Lower leg skin (tissue), 4 donors: ENCODE data around the gene PGPEP1. TPM values are rescaled to one million over a fixed set of nuclear protein-coding genes. Genes with fewer than 3 reads are reported as not detected.

Experiments used
- DNase-seq, 2 donors: peaks; one replicate each; pipeline ENCODE4 v3.0.0-alpha.2; 2019; ENCODE audit warnings: low spot score in 2 of 2
- H3K4me3 ChIP-seq: fragments of 200-600 bp; sonication (generic); 2 replicates; pipeline ENCODE4 v1.5.1; 2017; ENCODE audit warnings: mild to moderate bottlenecking, low read depth; ENCODE audit not compliant: poor library complexity, severe bottlenecking
- POLR2A ChIP-seq, 2 donors: fragments of 450-650 bp; IDR thresholded peaks; one replicate each; pipeline ENCODE4 v1.6.1; 2016 to 2017; ENCODE audit warnings: antibody characterized with exemption in 2 of 2, mild to moderate bottlenecking in 1 of 2, moderate library complexity in 1 of 2
- WGBS, 2 donors: methylation state at CpG; one replicate each; pipeline ENCODE4 v1.1.5; 2018; 5-methylcytosine and 5-hydroxymethylcytosine counted together
- intact Hi-C: fragments of 100-400 bp; cut with DNase I; formaldehyde crosslinking; loops from one replicate; pipeline ENCODE4 v1.15.0; 2023; ENCODE audit warnings: low total_unique reads
- total RNA-seq, 4 donors: library from RNA; depleted of rRNA; stranded (reverse); fragments of >200 nt; gene quantifications; one replicate each; pipeline ENCODE4 v1.1.0, GENCODE V29; 2016
- TF ChIP-seq, protein P1 (sequence below), 3 donors: fragments of 450-650 bp; IDR thresholded peaks; one replicate each; pipeline ENCODE4 v1.5.1; 2016; ENCODE audit warnings: antibody characterized with exemption in 3 of 3, mild to moderate bottlenecking in 3 of 3, moderate library complexity in 2 of 3

The PGPEP1 gene
- total RNA-seq, 4 donors from 2014 or later, result 2.4 to 7.1 (median 4.8) TPM

DNA sequence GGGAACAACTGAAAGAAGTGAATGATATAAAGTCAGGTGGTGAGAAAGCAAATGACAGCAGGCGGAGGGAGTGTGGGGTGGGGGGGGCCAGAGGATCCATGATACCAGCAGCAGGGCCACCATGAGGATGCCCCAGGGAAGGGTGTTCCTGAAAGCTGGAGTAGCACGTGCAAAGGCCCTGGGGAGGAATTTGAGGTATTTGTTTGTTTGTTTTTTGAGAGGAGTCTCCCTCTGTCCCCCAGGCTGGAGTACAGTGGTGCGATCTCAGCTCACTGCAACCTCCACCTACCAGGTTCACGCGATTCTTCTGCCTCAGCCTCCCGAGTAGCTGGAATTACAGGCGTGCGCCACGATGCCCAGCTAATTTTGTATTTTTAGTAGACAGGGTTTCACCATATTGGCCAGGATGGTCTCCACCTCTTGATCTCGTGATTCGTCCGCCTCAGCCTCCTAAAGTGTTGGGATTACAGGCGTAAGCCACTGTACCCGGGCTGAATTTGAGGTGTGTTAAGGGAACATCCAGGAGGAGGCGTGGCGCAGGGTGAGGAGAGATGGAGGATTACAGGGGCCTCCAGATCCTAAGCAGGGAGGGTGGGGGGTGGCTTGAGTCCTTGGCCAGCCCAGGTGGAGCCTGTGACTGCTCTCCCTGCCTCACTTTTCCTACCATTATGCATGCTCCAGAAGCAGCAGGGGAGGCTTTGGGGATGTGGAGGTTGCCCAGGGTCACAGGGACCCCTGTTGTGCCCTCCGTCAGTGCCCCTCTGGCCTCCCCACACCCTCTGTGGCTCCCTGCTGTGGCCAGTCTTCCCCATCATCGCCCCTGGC, 46.5 kb upstream of the PGPEP1 start:
- TF ChIP-seq POLR2A (IDR thresholded peaks at IDR 0.05), result no peak
- TF ChIP-seq, protein P1, sequence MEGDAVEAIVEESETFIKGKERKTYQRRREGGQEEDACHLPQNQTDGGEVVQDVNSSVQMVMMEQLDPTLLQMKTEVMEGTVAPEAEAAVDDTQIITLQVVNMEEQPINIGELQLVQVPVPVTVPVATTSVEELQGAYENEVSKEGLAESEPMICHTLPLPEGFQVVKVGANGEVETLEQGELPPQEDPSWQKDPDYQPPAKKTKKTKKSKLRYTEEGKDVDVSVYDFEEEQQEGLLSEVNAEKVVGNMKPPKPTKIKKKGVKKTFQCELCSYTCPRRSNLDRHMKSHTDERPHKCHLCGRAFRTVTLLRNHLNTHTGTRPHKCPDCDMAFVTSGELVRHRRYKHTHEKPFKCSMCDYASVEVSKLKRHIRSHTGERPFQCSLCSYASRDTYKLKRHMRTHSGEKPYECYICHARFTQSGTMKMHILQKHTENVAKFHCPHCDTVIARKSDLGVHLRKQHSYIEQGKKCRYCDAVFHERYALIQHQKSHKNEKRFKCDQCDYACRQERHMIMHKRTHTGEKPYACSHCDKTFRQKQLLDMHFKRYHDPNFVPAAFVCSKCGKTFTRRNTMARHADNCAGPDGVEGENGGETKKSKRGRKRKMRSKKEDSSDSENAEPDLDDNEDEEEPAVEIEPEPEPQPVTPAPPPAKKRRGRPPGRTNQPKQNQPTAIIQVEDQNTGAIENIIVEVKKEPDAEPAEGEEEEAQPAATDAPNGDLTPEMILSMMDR (IDR thresholded peaks at IDR 0.05), result no peak
- 42 to 46% methylated on average over 18 of the region's 18 CpGs for WGBS, 2 donors
- H3K4me3 ChIP-seq, result no peak overlapping the region
- intact Hi-C loops, result no loop called here
- peak in 1 of 2 donors; percentile 90 for DNase-seq

DNA sequence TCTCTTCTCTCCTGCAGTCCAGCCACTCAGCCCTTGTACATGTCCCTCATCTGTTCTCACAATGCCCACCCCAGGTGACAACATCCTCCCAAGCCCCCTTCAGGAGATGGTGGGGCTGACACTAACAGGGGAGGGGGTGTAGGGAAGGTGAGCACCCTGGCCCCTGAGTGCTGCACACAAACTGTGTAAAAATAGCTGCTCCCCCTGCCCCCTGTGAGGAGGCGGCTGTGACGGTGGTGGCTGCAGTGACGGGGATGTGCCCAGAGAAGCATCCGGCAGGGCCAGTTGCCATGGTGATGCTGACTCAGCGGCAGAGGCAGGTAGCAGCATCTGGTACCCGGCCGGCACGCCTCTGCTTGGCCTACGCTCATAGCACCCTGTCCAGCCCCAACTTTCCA, 45.9 kb upstream of the PGPEP1 start:
- H3K4me3 ChIP-seq, result no peak overlapping the region
- peak; percentile 69 to 92 for DNase-seq
- intact Hi-C loops, result no loop called here
- no peak for TF ChIP-seq POLR2A (IDR thresholded peaks at IDR 0.05)
- TF ChIP-seq, protein P1 (IDR thresholded peaks at IDR 0.05), result no peak
- 15 to 31% methylated on average over 8 to 9 of the region's 9 CpGs for WGBS, 2 donors

DNA sequence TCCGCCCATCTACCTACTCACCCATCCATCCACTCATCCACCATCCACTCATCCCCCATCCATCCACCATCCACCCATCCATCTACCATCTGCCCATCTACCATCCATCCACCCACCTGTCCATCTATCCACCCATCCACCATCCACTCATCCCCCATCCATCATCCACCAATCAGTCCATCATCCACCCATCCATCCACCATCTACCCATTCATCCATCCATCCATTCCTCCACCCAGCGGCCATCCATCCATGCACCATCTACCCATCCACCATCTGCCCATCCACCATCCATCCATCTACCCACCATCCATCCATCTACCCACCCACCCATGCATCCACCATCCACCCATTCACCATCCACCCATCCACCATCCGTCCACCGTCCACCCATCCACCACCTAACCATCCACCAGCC, 45.4 kb upstream of the PGPEP1 start:
- TF ChIP-seq, protein P1 (IDR thresholded peaks at IDR 0.05), result no peak
- TF ChIP-seq POLR2A (IDR thresholded peaks at IDR 0.05), result no peak
- no peak for DNase-seq
- intact Hi-C loops, result no loop called here
- H3K4me3 ChIP-seq, result no peak overlapping the region
- WGBS, 2 donors, result 71 to 82% methylated on average over 4 of the region's 4 CpGs

DNA sequence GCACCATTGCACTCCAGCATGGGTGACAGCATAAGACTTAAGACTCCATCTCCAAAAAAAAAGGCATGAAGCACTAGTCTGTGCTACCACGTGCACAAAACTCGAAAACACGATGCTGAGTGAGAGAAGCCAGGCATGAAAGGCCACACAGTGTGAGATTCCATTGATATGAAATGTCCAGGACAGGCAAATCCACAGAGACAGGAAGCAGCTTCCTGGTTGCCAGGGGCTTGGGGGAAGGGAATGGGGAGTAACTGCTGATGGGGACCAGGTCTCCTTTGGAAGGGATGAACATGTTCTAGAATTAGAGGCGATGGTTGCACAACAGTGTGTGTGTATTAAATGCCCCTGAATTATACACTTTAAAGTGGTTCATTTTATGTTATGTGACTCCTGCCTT, 43.1 kb upstream of the PGPEP1 start:
- TF ChIP-seq, protein P1 (IDR thresholded peaks at IDR 0.05), result no peak
- no peak for TF ChIP-seq POLR2A (IDR thresholded peaks at IDR 0.05)
- DNase-seq, result no peak
- intact Hi-C loops, result no loop called here
- WGBS, 2 donors, result 58 to 61% methylated on average over 4 of the region's 4 CpGs
- H3K4me3 ChIP-seq, result no peak overlapping the region

DNA sequence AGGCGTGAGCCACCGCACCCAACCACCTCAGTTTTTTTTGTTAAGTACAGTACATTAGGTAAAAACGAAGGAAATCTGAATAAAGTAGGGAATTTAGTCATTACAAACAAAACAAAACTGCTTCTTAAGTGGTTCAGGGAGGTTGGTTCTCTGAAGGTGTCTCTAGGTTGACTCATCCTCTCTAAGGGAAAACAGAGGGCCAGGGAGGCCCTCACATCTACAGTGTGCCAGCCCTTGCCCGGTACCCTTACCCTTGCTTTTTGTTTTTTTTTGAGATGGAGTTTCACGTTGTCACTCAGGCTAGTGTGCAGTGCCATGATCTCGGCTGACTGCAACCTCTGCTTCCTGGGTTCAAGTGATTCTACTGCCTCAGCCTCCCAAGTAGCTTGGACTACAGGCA, 41.8 kb upstream of the PGPEP1 start:
- intact Hi-C loops, result no loop called here
- no peak overlapping the region for H3K4me3 ChIP-seq
- TF ChIP-seq, protein P1 (IDR thresholded peaks at IDR 0.05), result no peak
- no peak for TF ChIP-seq POLR2A (IDR thresholded peaks at IDR 0.05)
- WGBS, 2 donors, result 78 to 83% methylated on average over 6 of the region's 6 CpGs
- DNase-seq, result no peak
